Thyroid gland (tissue), 4 donors: ENCODE measurements around the gene SKI. TPM values are rescaled to one million over a fixed set of nuclear protein-coding genes. Genes with fewer than 3 reads are reported as not detected.

Experiments used
- DNase-seq, 2 donors: peaks; one replicate each; pipeline ENCODE4 v3.0.0-alpha.2; 2019
- H3K27ac ChIP-seq, 3 donors: fragments of 200-600 bp; sonication (generic); 1 replicate in 2 of 3; 2 replicates in 1 of 3; pipeline ENCODE4 v1.5.1; 2016 to 2019; ENCODE audit warnings: mild to moderate bottlenecking in 1 of 3, moderate library complexity in 1 of 3
- H3K27me3 ChIP-seq: fragments of 200-600 bp; sonication (generic); one replicate; pipeline ENCODE4 v1.5.1; 2019
- H3K36me3 ChIP-seq, 2 donors: fragments of 200-600 bp; sonication (generic); one replicate each; pipeline ENCODE4 v1.5.1; 2016 to 2019
- H3K4me1 ChIP-seq, 2 donors: fragments of 200-600 bp; sonication (generic); one replicate each; pipeline ENCODE4 v1.5.1; 2017 to 2019
- H3K4me3 ChIP-seq, 3 donors: fragments of 200-600 bp; sonication (generic); replicated peaks in 1 of 3; 1 replicate in 2 of 3; 2 replicates in 1 of 3; pipeline ENCODE4 v1.5.1; 2016; ENCODE audit warnings: mild to moderate bottlenecking in 1 of 3
- H3K9me3 ChIP-seq: fragments of 200-600 bp; sonication (generic); one replicate; pipeline ENCODE4 v1.5.1; 2017
- POLR2A ChIP-seq, 2 donors: fragments of 450-650 bp; IDR thresholded peaks; one replicate each; pipeline ENCODE4 v1.6.1; 2017; ENCODE audit warnings: antibody characterized with exemption in 2 of 2, mild to moderate bottlenecking in 2 of 2, moderate library complexity in 1 of 2
- WGBS, 2 donors: methylation state at CpG; one replicate each; pipeline ENCODE4 v1.1.5; 2017; 5-methylcytosine and 5-hydroxymethylcytosine counted together
- intact Hi-C: fragments of 100-400 bp; cut with DNase I; formaldehyde crosslinking; loops from one replicate; pipeline ENCODE4 v1.15.1; 2023
- total RNA-seq, 4 donors: library from RNA; depleted of rRNA; stranded (reverse); fragments of >200 nt; gene quantifications; one replicate each; pipeline ENCODE4 v1.2.3, GENCODE V29; 2016
- TF ChIP-seq, protein P1 (sequence below), 6 experiments: fragments of 200-600 bp in 3 of 6; fragments of 450-650 bp in 3 of 6; sonication (generic) in 3 of 6; IDR thresholded peaks; one replicate each; pipeline ENCODE4 v1.5.1; 2016 to 2019; ENCODE audit warnings: antibody characterized with exemption in 6 of 6, mild to moderate bottlenecking in 2 of 6, inconsistent platforms in 1 of 6, moderate library complexity in 1 of 6

The SKI gene
- total RNA-seq, 4 donors from 2014 or later = 31.4 to 59.6 (median 39.9) TPM

GRCh38 chr1:2356911-2357845 lies 129.1 kb downstream of the SKI start:
- Histone ChIP-seq H3K27me3 (no peaks in the 10 kb centered on the region), H3K36me3 (no peaks in the 10 kb centered on the region), H3K9me3 (no peaks in the 10 kb centered on the region), H3K4me1 (peaks cover 3 to 9% of the 10 kb centered on the region in 2 donors), H3K4me3 (no peak overlapping the region), H3K27ac (no peak overlapping the region)
- intact Hi-C loops = no loop called here
- WGBS, 2 donors = 80 to 96% methylated on average over 2 to 24 of the region's 37 CpGs
- DNase-seq = no peak
- TF ChIP-seq POLR2A (IDR thresholded peaks at IDR 0.05) = no peak
- TF ChIP-seq, protein P1, sequence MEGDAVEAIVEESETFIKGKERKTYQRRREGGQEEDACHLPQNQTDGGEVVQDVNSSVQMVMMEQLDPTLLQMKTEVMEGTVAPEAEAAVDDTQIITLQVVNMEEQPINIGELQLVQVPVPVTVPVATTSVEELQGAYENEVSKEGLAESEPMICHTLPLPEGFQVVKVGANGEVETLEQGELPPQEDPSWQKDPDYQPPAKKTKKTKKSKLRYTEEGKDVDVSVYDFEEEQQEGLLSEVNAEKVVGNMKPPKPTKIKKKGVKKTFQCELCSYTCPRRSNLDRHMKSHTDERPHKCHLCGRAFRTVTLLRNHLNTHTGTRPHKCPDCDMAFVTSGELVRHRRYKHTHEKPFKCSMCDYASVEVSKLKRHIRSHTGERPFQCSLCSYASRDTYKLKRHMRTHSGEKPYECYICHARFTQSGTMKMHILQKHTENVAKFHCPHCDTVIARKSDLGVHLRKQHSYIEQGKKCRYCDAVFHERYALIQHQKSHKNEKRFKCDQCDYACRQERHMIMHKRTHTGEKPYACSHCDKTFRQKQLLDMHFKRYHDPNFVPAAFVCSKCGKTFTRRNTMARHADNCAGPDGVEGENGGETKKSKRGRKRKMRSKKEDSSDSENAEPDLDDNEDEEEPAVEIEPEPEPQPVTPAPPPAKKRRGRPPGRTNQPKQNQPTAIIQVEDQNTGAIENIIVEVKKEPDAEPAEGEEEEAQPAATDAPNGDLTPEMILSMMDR (IDR thresholded peaks at IDR 0.05) = no peak

- intact Hi-C loops = no loop called here
- WGBS, 2 donors = 89 to 93% methylated on average over 10 to 12 of the region's 13 CpGs
- no peak overlapping the region for H3K27ac ChIP-seq
Observed at GRCh38 chr1:2358072-2358471, 130.0 kb downstream of the SKI start.

DNA sequence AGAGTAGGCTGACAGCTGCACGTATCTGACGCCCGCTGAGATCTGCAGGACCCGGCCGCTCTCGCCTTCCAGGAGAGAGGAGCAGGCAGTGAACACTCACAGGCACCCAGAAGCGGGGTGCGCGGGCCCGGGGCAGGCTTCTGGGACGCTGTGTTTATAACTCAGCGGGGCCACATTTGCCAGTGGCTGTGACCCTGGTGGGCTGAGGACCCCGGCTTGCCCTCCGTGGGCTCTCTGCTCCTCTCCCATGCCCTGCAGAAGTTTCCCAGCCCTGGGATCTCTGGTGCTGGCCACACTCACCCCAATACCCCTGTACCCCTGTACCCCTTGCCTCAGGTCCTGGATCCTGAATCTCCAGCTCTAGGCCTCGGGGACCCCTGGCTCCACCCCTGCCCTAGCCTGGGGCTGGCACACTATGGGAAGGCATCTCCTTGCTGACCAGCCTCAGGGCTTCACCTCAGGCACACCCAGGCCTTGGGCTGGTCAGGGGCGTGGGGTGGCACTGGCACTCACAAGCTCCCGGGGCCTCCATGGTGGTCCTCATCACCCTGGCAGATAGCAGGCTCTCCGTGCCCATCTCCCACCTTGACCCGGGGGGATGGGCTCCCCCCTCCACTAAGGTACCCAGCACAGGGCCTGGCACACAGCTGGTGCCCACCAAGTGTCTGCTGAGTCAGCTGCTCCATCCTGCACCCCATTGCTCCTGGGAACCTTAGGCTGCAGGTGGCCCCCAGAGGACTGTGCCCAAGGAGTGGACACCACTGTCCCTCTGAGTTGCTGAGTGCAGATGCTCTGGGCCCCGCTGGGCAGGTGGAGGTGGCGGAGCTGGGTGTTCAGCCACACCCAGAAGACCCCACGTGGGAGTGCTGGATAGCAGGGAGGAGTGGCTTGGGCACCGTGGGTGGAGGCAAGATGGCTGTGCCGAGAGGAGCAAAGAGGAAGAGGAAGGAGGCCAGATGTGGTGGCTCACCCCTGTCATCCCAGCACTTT lies 130.8 kb downstream of the SKI start:
- Histone ChIP-seq H3K4me3 (no peak overlapping the region), H3K36me3 (no peaks in the 10 kb centered on the region), H3K27ac (no peak overlapping the region), H3K27me3 (no peaks in the 10 kb centered on the region), H3K9me3 (no peaks in the 10 kb centered on the region), H3K4me1 (peaks cover 3 to 9% of the 10 kb centered on the region in 2 donors)
- 81 to 86% methylated on average over 17 to 20 of the region's 24 CpGs for WGBS, 2 donors
- TF ChIP-seq, protein P1 (IDR thresholded peaks at IDR 0.05) = no peak
- no peak for TF ChIP-seq POLR2A (IDR thresholded peaks at IDR 0.05)
- DNase-seq = no peak
- intact Hi-C loops = no loop called here

More at GRCh38 chr1:2358072-2358471, 130.0 kb downstream of the SKI start:
- Histone ChIP-seq H3K9me3 (no peaks in the 10 kb centered on the region), H3K27me3 (no peaks in the 10 kb centered on the region), H3K36me3 (no peaks in the 10 kb centered on the region), H3K4me3 (no peak overlapping the region), H3K4me1 (peaks cover 3 to 9% of the 10 kb centered on the region in 2 donors)
- TF ChIP-seq POLR2A (IDR thresholded peaks at IDR 0.05) = no peak
- TF ChIP-seq, protein P1 (IDR thresholded peaks at IDR 0.05) = no peak
- no peak for DNase-seq

Other genes with a start within 250 kb of the SKI start
- gene CFAP74, start 224.5 kb upstream of the SKI start, total RNA-seq = under 1 TPM in 1 of 4 donors, not detected in 3; 0.13 TPM
- gene GABRD, start 209.0 kb upstream of the SKI start, total RNA-seq = under 1 TPM in 2 of 4 donors, not detected in 2; 0.49 to 0.78 TPM
- 10 to 100 TPM; 33.6 to 53.0 (median 44.3) TPM for gene PRKCZ, start 177.9 kb upstream of the SKI start, total RNA-seq
- 10 to 100 TPM; 42.2 to 82.2 (median 50.2) TPM for gene FAAP20, start 33.5 kb upstream of the SKI start, total RNA-seq
- 10 to 100 TPM; 23.3 to 45.3 (median 33.8) TPM for gene MORN1, start 163.2 kb downstream of the SKI start, total RNA-seq
- gene RER1, start 163.5 kb downstream of the SKI start, total RNA-seq = 100 to 1,000 TPM in 1 of 4 donors, 10 to 100 TPM in 3; 73.5 to 101 (median 83.7) TPM
- gene PEX10, start 184.2 kb downstream of the SKI start, total RNA-seq = 10 to 100 TPM; 25.0 to 35.2 (median 33.5) TPM
- gene PLCH2, start 248.0 kb downstream of the SKI start, total RNA-seq = 1 to 10 TPM in 2 of 4 donors, under 1 TPM in 2; 0.29 to 2.2 (median 0.76) TPM